NT2/D1 (cell line): Measurements from ENCODE around the gene ITGB7.

Source experiments
- SUZ12 ChIP-seq: IDR thresholded peaks from 2 replicates; pipeline ENCODE4 v1.6.1; 2011; ENCODE audit not compliant: insufficient read length, insufficient read depth; ENCODE audit errors: extremely low read depth
- YY1 ChIP-seq: IDR thresholded peaks from 2 replicates; pipeline ENCODE4 v1.6.1; 2011; ENCODE audit not compliant: insufficient read length, insufficient read depth

DNA sequence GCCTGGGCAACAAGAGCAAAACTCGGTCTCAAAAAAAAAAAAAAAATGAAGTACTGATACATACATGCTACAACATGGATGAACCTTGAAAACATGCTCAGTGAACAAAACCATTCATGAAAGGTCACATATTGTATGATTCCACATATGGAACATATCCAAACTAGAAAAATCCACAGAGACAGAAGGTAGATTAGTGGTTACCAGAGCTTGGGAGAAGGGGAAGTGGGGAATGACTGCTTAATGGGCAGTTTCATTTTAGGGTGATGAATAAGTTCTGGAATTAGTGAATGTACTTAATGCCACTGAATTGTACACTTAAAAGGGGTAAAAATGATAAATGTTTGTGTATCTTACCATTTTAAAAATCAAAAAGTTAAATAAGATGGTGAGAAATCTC, 2.7 kb downstream of the ITGB7 start:
- TF ChIP-seq YY1 = no peak
- TF ChIP-seq SUZ12 = no peak
